ENCODE measurements around the gene WDR36.

DNA sequence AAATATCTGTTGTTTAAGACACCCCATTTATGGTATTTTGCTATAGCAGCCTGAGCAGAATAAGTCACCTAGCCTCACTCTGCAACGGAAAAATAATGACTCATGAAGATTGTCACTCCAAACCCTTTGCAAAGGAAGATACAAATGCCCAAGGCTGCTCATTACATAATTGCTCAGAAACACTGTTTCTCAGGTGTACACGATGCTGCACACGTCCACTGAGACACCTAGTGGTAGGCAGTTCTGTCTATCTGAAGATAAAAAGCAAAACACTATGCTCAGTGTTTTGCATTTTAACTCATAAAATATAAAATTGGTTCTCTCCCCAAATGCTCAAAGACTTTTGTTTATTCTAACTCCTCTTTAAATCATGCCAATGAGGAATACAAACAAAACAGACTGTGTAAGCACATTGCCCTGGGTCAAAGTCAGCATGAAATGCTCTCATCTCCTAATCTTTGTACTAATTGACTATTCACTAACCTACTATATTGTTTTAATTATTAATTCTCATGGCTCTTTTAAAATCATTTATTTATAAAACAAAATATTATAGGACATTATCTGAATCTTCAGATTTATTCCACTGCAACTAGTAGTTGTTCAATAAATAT, 28.3 kb upstream of the WDR36 start:
- TF ChIP-seq, protein P1, sequence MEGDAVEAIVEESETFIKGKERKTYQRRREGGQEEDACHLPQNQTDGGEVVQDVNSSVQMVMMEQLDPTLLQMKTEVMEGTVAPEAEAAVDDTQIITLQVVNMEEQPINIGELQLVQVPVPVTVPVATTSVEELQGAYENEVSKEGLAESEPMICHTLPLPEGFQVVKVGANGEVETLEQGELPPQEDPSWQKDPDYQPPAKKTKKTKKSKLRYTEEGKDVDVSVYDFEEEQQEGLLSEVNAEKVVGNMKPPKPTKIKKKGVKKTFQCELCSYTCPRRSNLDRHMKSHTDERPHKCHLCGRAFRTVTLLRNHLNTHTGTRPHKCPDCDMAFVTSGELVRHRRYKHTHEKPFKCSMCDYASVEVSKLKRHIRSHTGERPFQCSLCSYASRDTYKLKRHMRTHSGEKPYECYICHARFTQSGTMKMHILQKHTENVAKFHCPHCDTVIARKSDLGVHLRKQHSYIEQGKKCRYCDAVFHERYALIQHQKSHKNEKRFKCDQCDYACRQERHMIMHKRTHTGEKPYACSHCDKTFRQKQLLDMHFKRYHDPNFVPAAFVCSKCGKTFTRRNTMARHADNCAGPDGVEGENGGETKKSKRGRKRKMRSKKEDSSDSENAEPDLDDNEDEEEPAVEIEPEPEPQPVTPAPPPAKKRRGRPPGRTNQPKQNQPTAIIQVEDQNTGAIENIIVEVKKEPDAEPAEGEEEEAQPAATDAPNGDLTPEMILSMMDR (IDR thresholded peaks at IDR 0.05) = peak; percentile 45; the same call in 2 of the 3 replicates
- no peak for TF ChIP-seq RNF2 (IDR thresholded peaks at IDR 0.05; ENCODE audit: borderline replicate concordance, low read depth)
- no peak for TF ChIP-seq FOSL2 (IDR thresholded peaks at IDR 0.05)
- TF ChIP-seq FOSL2 (CRISPR knock-in tag; IDR thresholded peaks at IDR 0.05) = no peak
- no peak for TF ChIP-seq EP300 (IDR thresholded peaks at IDR 0.05)
